A549 (cell line): ENCODE measurements around the gene DACT3. TPM values are rescaled to one million over a fixed set of nuclear protein-coding genes. Genes with fewer than 3 reads are reported as not detected.

Source experiments
- ATAC-seq, 2 experiments: fragments of 200-7000 bp in 1 of 2; fragments of >200 bp in 1 of 2; cut with Nextera tagmentation in 1 of 2; cut with Tn5 transposase in 1 of 2; 3 replicates each; pipeline versions ENCODE4 v1.8.0 to v1.9.1; 2018 to 2020; ENCODE audit warnings: mild to moderate bottlenecking in 1 of 2, moderate library complexity in 1 of 2
- CTCF ChIA-PET: fragments of 300-600 bp; sonication (Branson Sonifier 250); formaldehyde crosslinking; extraction: SDS; loops from one replicate; lab custom pipeline; 2021; ENCODE audit warnings: antibody characterized with exemption, inconsistent platforms; lab: Yijun Ruan, JAX
- POLR2A ChIA-PET: fragments of 350-600 bp; formaldehyde crosslinking; extraction: SDS; loops from one replicate; lab custom pipeline; 2021; ENCODE audit warnings: antibody characterized with exemption, inconsistent platforms; lab: Yijun Ruan, JAX
- DNase-seq, 2 experiments: peaks; one replicate each; pipeline versions ENCODE4 v3.0.0 to v3.0.0-alpha.2; 2011 to 2016; ENCODE audit warnings: low read depth in 1 of 2, low spot score in 1 of 2
- FAIRE-seq: peaks from 2 replicates; lab custom pipeline; 2011; peaks lifted over from hg19 to GRCh38; lab: Jason Lieb, UNC
- H3K27ac ChIP-seq, 2 experiments: fragments of >200 bp; sonication (Bioruptor Twin); formaldehyde crosslinking; 3 replicates each; pipeline ENCODE4 v1.5.1; 2016 to 2017
- H3K4me1 ChIP-seq: fragments of >200 bp; sonication (Bioruptor Twin); formaldehyde crosslinking; 3 replicates; pipeline ENCODE4 v1.6.1; 2016
- H3K4me2 ChIP-seq: fragments of >200 bp; sonication (Bioruptor Twin); formaldehyde crosslinking; 3 replicates; pipeline ENCODE4 v1.6.1; 2016
- H3K4me3 ChIP-seq: fragments of >200 bp; sonication (Bioruptor Twin); formaldehyde crosslinking; 3 replicates; pipeline ENCODE4 v1.5.1; 2016
- H3K9me3 ChIP-seq: fragments of >200 bp; sonication (Bioruptor Twin); formaldehyde crosslinking; 3 replicates; pipeline ENCODE4 v1.6.1; 2016
- CEBPB ChIP-seq, 2 experiments: fragments of >200 bp in 1 of 2; sonication (Bioruptor Twin) in 1 of 2; formaldehyde crosslinking in 1 of 2; IDR thresholded peaks; 2 replicates each; pipeline ENCODE4 v1.6.1; 2012 to 2016
- CHD4 ChIP-seq: fragments of 200-600 bp; sonication (generic); IDR thresholded peaks from 2 replicates; pipeline ENCODE4 v1.6.1; 2016; ENCODE audit warnings: antibody characterized with exemption, mild to moderate bottlenecking, borderline replicate concordance
- CTCF ChIP-seq: fragments of >200 bp; sonication (Bioruptor Twin); formaldehyde crosslinking; IDR thresholded peaks from 3 replicates; pipeline ENCODE4 v1.5.1; 2016
- E2F6 ChIP-seq: IDR thresholded peaks from 2 replicates; pipeline ENCODE4 v1.6.1; 2012; ENCODE audit warnings: low read depth, borderline replicate concordance
- EHF ChIP-seq: fragments of 250-450 bp; sonication (Bioruptor Pico); IDR thresholded peaks from 2 replicates; pipeline ENCODE4 v1.5.0; 2020; ENCODE audit warnings: mild to moderate bottlenecking
- EHMT2 ChIP-seq: fragments of 200-600 bp; sonication (generic); IDR thresholded peaks from 2 replicates; pipeline ENCODE4 v1.6.1; 2016; ENCODE audit warnings: antibody characterized with exemption, low read depth, mild to moderate bottlenecking, moderate library complexity
- FOSB ChIP-seq: fragments of 250-450 bp; sonication (Bioruptor Pico); IDR thresholded peaks from 2 replicates; pipeline ENCODE4 v1.5.0; 2020; ENCODE audit warnings: mild to moderate bottlenecking, moderate library complexity
- FOSL2 ChIP-seq, 2 experiments: fragments of 450-650 bp in 1 of 2; fragments of >200 bp in 1 of 2; sonication (Bioruptor Twin) in 1 of 2; formaldehyde crosslinking; IDR thresholded peaks; 2 replicates each; pipeline versions ENCODE4 v1.5.0 to v1.6.1; 2016 to 2020; ENCODE audit warnings: mild to moderate bottlenecking in 1 of 2, moderate library complexity in 1 of 2
- HOXA7 ChIP-seq: fragments of 250-450 bp; sonication (Bioruptor Pico); IDR thresholded peaks from 2 replicates; pipeline ENCODE4 v1.5.0; 2020; ENCODE audit warnings: mild to moderate bottlenecking, moderate library complexity
- HOXB13 ChIP-seq: fragments of 250-450 bp; sonication (Bioruptor Pico); IDR thresholded peaks from 2 replicates; pipeline ENCODE4 v1.5.0; 2020; ENCODE audit warnings: low read depth, mild to moderate bottlenecking, moderate library complexity
- HOXB5 ChIP-seq: fragments of 250-450 bp; sonication (Bioruptor Pico); IDR thresholded peaks from 2 replicates; pipeline ENCODE4 v1.5.0; 2020; ENCODE audit warnings: mild to moderate bottlenecking, moderate library complexity
- JUNB ChIP-seq: fragments of >200 bp; sonication (Bioruptor Twin); formaldehyde crosslinking; IDR thresholded peaks from 2 replicates; pipeline ENCODE4 v1.6.1; 2016
- KDM1A ChIP-seq: fragments of 200-600 bp; sonication (generic); IDR thresholded peaks from 2 replicates; pipeline ENCODE4 v1.6.1; 2016; ENCODE audit warnings: low read depth, mild to moderate bottlenecking
- NFE2L2 ChIP-seq: fragments of 150-350 bp; conservative IDR thresholded peaks from 2 replicates; pipeline ENCODE4 v1.6.1; 2014; ENCODE audit warnings: low read length
- NR3C1 ChIP-seq: fragments of >200 bp; sonication (Bioruptor Twin); formaldehyde crosslinking; IDR thresholded peaks from 3 replicates; pipeline ENCODE4 v1.6.1; 2017
- RAD21 ChIP-seq, 2 experiments: fragments of >200 bp in 1 of 2; sonication (Bioruptor Twin) in 1 of 2; formaldehyde crosslinking in 1 of 2; IDR thresholded peaks in 1 of 2; conservative IDR thresholded peaks in 1 of 2; 2 replicates in 1 of 2; 3 replicates in 1 of 2; pipeline ENCODE4 v1.6.1; 2012 to 2018; ENCODE audit warnings: inconsistent platforms in 1 of 2
- RNF2 ChIP-seq: fragments of 200-600 bp; sonication (generic); IDR thresholded peaks from 2 replicates; pipeline ENCODE4 v1.6.1; 2016; ENCODE audit warnings: low read depth, mild to moderate bottlenecking, antibody characterized with exemption, moderate library complexity, borderline replicate concordance
- SMC3 ChIP-seq: fragments of >200 bp; sonication (Bioruptor Twin); formaldehyde crosslinking; IDR thresholded peaks from 3 replicates; pipeline ENCODE4 v1.6.1; 2018; ENCODE audit warnings: inconsistent platforms
- SREBF2 ChIP-seq: fragments of 450-650 bp; IDR thresholded peaks from 2 replicates; pipeline ENCODE4 v1.6.1; 2014; ENCODE audit warnings: mild to moderate bottlenecking, moderate library complexity
- TP53 ChIP-seq: fragments of 250-450 bp; sonication (Bioruptor Pico); IDR thresholded peaks from 2 replicates; pipeline ENCODE4 v1.5.0; 2021; ENCODE audit warnings: mild to moderate bottlenecking, moderate library complexity
- WGBS: methylation state at CpG from one replicate; pipeline ENCODE4 v1.1.6; 2017; ENCODE audit errors: missing lambda C conversion rate; 5-methylcytosine and 5-hydroxymethylcytosine counted together
- polyA plus RNA-seq, 4 experiments: library from polyadenylated mRNA; depleted of rRNA in 3 of 4; stranded (reverse); fragments of >200 nt; fragmentation: RNase III in 1 of 4; extraction: RNeasy Plus Mini Kit Qiagen cat#74134 plus additional on column Dnase treatment in 1 of 4; gene quantifications; 2 replicates in 3 of 4; 3 replicates in 1 of 4; pipeline ENCODE4 v1.2.3, GENCODE V29; 2011 to 2017
- TF ChIP-seq, protein P1 (sequence below): fragments of 450-650 bp; IDR thresholded peaks from 2 replicates; pipeline ENCODE4 v1.6.1; 2014; ENCODE audit warnings: antibody characterized with exemption

Gene DACT3
- polyA plus RNA-seq, 2 of the 4 experiments (the other 2 are of a cell fraction) = 0.32 to 0.36 TPM

- TF ChIP-seq, protein P1, sequence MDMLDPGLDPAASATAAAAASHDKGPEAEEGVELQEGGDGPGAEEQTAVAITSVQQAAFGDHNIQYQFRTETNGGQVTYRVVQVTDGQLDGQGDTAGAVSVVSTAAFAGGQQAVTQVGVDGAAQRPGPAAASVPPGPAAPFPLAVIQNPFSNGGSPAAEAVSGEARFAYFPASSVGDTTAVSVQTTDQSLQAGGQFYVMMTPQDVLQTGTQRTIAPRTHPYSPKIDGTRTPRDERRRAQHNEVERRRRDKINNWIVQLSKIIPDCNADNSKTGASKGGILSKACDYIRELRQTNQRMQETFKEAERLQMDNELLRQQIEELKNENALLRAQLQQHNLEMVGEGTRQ = no peak
- no peak for TF ChIP-seq EHMT2
- no peak for TF ChIP-seq CTCF
- TF ChIP-seq HOXB13 = no peak
Observed at GRCh38 chr19:46606681-46607447, 54.1 kb downstream of the DACT3 start (continued).

- 94% methylated on average over 11 of the region's 11 CpGs for WGBS
- TF ChIP-seq HOXB5 (CRISPR knock-in tag) (no peak), RNF2 (no peak), CHD4 (no peak), NR3C1 (no peak), HOXA7 (CRISPR knock-in tag) (no peak), SREBF2 (no peak), CEBPB (IDR thresholded peaks at IDR 0.05) (no peak), EHF (no peak), SMC3 (no peak), TP53 (CRISPR knock-in tag) (no peak), RAD21 (conservative IDR thresholded peaks at IDR 0.05 in 1 of 2, IDR thresholded peaks at IDR 0.05 in 1 of 2) (no peak), NFE2L2 (no peak), KDM1A (no peak), E2F6 (no peak), JUNB (no peak), FOSL2 (IDR thresholded peaks at IDR 0.05) (no peak), FOSL2 (CRISPR knock-in tag; IDR thresholded peaks at IDR 0.05) (no peak), FOSB (CRISPR knock-in tag) (no peak)
- TF ChIP-seq, protein P1 = no peak
- Histone ChIP-seq H3K4me3 (no peak overlapping the region), H3K27ac (no peak overlapping the region), H3K9me3 (no peaks in the 10 kb centered on the region), H3K4me2 (no peak overlapping the region), H3K4me1 (peaks cover 21% of the 10 kb centered on the region)
- ChIA-PET CTCF (interaction anchor here (1.1 to 34.1 kb wide), 9 partner anchors 18 to 654 kb away, joined by 3 to 737 read pairs (median 3); partner anchors contain the start of genes DACT3, GNG8 and PTGIR), POLR2A (no interaction called here)
- FAIRE-seq = no peak
- DNase-seq = no peak
- no peak for ATAC-seq
Observed at GRCh38 chr19:46606019-46606418, 55.0 kb downstream of the DACT3 start.
